ENCODE data around the gene BBLN.

Gene BBLN

GRCh38 chr9:128145536-128145935, 14.5 kb upstream of the BBLN start:
- no peak for DNase-seq (ENCODE audit: low spot score)

DNA sequence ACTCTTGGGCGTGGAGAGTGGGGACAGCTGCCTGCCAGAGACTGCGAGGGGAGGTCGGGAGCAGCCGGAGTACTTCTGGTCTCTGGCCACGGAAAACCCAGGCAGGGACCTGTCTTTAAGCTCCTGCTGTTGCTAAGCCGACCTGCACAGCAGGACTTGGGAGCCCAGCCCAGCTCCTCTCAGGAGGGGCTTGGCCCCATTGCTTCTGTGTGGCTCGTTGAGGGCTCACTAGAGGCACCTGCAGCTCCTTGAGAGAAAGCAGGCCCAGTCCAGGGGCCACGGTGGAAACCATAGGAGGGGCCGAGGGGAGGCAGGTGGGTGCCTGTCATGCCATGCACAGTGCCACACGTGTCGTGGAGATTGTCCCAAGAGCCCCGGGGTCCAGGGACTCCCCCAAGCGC, 14.1 kb upstream of the BBLN start:
- no peak for DNase-seq (ENCODE audit: low spot score)

GRCh38 chr9:128146591-128147120, 13.4 kb upstream of the BBLN start:
- no peak for DNase-seq (ENCODE audit: low spot score)

DNA sequence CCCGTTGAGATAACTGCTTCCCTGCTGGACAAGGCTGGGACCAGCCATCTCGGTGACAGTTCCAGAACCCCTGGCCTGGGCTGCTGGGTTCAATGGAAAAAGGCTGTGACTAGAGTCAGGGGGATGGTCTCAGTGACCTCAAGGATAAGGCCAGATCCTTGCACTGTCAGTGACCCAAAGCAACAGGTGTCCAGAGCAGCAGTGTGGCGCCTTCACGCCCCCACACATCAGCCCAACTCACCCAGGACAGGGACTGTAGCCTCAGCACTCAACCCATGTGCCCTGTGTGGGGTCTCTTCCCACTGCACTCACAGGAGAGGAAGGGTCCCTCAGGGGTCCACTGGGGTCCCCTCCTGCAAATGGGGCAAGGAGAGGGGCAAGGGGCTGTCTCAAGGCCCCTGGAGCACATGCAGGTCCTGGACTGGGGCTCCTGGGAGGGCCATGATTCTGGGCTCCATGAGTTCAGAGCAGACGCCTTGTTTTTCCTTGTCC, 11.5 kb upstream of the BBLN start:
- DNase-seq (ENCODE audit: low spot score) = no peak

- no peak for DNase-seq (ENCODE audit: low spot score)
Measured at GRCh38 chr9:128149001-128149701, 10.9 kb upstream of the BBLN start, which contains the start of gene LCN2. TSS of gene LCN2 (plus strand) at chr9:128149453. CDS start at chr9:128149526, 73 bp downstream.

DNA sequence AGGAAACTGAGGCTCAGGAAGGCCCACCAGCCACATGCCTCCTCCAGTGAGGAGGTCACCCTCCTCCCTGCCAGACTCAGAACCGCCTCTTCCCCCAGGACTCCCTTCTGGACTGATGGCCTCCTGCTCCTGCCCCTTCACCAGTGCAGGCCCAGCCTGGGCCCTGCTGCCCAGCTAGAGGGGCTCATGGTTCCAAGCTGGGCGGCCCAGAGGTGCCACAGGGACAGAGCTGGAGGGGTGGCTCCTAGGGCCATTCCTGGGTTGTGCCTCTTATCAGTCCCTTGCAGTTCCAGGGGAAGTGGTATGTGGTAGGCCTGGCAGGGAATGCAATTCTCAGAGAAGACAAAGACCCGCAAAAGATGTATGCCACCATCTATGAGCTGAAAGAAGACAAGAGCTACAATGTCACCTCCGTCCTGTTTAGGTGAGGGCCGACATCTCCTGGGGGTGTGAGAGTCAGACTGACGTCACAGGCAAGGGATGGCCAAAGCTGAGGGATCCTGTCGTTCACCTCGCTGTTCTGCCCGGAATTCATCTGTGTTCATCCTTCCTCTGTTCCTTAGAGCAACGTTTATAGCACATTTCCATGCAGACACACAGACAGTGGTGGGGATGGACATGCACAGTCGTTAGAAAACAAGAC, 10.0 kb upstream of the BBLN start:
- no peak for DNase-seq (ENCODE audit: low spot score)

- no peak for DNase-seq (ENCODE audit: low spot score)
Measured at GRCh38 chr9:128150594-128151308, 9.3 kb upstream of the BBLN start.

DNA sequence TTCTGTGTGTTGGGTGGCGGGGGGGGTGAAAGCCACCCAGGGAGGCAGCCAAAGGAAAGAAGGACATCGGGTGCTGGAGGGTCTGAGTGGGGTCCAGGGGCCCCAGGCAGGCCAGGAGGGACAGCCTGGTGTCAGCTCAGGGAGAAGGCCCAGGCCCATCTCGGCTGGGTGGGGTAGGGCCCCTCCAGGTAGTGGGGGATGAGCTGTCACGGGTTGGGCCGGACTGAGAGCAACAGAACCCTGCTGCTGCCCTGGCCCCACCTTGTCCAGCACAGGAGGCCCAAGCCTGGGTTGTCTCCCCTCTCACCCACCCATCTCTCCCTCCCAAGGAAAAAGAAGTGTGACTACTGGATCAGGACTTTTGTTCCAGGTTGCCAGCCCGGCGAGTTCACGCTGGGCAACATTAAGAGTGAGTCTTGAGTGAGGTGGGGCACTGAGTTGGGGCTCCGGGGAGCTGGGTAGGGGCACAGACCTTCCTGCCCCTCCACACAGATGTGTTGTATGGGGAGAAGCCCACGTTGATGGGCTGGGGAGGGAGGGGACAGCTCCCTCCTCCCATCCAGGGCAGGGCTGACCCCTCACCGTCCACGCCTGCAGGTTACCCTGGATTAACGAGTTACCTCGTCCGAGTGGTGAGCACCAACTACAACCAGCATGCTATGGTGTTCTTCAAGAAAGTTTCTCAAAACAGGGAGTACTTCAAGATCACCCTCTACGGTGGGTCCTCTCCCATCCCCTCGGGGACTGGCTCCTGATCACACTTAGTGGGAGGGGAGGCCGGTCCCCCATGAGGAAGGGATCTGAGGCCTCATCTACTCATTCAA, 8.5 kb upstream of the BBLN start:
- no peak for DNase-seq (ENCODE audit: low spot score)

DNA sequence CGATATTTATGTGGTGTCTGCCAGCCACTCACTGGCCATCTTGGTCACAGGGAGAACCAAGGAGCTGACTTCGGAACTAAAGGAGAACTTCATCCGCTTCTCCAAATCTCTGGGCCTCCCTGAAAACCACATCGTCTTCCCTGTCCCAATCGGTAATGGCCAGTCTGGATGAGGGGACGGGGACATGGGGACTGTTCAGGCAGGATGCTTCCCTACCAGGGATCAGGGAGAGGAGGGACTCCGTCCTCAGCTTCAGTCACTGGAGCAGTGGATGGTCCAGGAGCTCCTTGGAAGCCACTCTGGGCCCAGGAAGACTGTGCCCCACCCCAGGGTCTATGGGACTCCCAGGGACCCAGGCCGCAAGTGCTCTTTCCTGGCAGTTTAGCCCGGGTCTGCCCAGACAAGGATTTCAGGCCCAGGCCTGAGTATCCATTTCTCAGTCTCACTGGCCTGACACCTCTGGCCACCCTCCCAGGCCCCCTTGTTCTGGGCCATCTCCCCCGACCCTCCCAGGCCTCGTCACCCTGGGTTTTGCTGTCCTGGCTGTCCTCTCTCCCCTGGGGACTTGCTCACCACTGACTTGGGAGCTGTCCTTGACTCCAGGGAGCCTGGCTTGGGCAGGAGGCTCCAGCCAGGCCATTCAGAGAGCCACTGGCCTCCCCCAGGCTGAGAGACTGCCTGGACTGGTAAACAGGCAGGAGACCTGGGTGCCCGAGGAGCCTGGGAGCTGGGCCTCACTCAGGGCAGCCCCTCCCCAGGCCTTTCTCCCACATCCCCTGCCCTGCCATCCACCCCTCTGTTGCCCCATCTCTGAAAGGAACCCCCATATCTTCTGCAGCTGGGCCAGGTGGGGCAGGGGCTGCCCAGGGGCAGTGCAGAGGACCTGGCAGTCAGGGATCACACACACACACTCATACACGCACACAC, 7.7 kb upstream of the BBLN start:
- DNase-seq (ENCODE audit: low spot score) = no peak

GRCh38 chr9:128153060-128153946, 6.8 kb upstream of the BBLN start:
- DNase-seq (ENCODE audit: low spot score) = no peak

DNA sequence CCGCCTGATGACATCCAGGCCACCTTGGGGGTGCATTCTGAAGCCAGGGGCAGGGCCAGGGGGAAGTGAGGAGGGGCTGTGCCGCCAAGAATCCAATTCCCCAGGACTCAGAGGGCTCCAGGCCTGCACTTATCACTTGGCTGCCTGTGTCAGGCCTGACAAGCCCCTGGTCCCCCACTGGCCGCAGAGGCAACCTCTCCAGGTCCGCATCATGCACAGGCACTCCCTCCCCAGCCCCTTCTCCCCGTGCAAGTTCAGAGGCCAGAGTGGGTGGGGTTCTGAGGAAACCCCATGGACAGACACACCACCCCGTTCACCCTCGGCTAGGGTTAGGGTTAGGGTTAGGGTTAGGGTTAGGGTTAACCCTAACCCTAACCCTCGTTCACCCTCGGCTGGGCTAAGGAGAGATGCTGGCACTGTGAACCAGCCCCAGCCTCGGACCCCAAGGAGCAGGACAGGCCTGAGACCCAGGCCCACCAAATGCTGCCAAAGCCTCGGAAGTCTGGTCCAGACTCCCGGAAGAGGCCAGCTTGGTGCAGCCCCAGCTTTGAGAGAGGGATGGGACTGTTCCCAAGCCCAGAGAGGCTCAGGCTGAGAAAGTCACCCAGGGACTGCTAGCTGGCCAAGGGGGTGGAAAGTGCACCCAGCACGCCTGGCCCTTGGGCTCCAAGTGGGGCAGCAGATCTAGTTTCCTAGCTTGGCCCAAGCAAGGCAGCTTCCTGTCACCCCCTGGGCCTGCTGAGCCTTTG, 5.9 kb upstream of the BBLN start:
- DNase-seq (ENCODE audit: low spot score) = no peak

DNA sequence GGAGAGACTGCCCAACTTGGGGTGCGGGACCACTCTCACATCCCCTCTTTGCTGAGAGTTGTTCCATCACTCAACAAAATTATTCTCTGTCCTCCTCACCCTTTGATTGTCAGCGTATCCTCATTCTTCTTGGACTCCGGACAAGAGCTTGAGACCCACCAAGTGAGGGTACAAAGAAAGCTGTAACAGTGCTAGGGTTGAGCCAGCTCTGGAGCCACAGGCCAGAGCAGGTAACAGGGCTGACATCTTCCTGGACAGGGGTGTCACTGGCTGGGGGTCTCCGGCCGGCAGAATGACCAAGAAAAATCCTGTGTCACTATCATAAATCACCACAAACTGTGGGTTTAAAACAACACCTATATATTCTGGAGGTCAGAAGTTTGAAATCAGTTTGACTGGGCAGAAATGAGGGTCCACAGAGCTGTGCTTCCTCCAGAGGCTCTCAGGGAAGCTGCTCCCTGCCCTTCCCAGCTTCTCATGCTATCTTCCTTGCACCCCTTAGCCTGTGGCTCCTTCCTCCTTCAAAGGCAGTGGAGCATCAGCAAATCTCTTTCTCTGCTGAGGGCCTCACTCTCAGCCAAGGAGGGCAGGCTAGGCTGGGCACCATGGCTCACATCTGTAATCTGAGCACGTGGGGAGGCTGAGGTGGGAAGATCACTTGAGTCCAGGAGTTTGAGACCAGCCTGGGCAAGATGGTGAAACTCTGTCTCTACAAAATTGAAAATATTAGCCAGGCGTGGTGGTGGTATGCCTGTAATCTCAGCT, 4.1 kb upstream of the BBLN start:
- no peak for DNase-seq (ENCODE audit: low spot score)

DNA sequence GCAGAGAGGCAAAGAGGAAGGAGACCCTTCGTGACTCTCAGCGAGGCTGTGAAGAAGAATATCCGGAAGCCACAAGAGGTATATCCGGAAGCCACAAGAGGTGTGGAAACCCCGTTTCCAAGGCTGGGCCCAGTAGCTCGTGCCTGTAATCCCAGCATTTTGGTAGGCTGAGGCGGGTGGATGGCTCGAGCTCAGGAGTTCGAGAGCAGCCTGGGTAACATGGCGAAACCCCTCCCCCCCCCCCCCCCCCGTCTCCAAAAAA, 612 bp upstream of the BBLN start:
- DNase-seq (ENCODE audit: low spot score) = no peak

DNA sequence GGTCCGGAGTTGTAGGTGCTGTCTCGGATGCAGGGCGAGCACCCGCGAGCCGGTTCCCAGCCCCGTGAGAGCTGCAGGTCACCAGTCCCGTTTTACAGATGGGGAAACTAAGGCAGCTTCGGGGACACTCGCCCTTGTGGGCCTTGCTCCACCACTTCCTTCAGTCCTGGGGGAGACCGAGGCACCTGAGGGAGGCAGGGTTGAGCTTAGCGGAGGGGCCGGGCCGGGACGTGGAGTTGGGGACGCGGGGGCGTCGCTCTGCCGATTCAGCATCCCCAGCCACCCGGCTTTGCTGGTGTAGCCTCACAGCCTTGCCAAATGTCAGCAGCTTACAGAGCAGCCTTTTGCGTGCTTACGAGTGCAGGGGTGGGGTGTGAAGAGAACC, 530 bp downstream of the BBLN start:
- DNase-seq (ENCODE audit: low spot score) = no peak

GRCh38 chr9:128161215-128161902, 1.3 kb downstream of the BBLN start:
- DNase-seq (ENCODE audit: low spot score) = no peak

GRCh38 chr9:128162215-128163026, 2.4 kb downstream of the BBLN start:
- peak; percentile 63 for DNase-seq (ENCODE audit: low spot score)

- DNase-seq (ENCODE audit: low spot score) = no peak
Measured at GRCh38 chr9:128163027-128163515, 3.0 kb downstream of the BBLN start.
